ENCODE measurements around the gene ADPRM. TPM values are rescaled to one million over a fixed set of nuclear protein-coding genes. Genes with fewer than 3 reads are reported as not detected.
"Not testable (repeated sequence)": the region's sequence is repeated elsewhere in the genome, so short reads cannot be mapped to it uniquely, and the experiment has no call there.

Gene ADPRM
- total RNA-seq, 2 donors from 2014 or later = 6.8 to 8.9 TPM

GRCh38 chr17:10727192-10727591 lies 29.8 kb downstream of the ADPRM start:
- peaks cover 4% of the 10 kb centered on the region for H3K4me1 Mint-ChIP-seq
- Histone ChIP-seq H3K27me3 (ENCODE audit: control insufficient read depth, insufficient read depth, low read length, poor library complexity, severe bottlenecking) (no peaks in the 10 kb centered on the region), H3K27ac (ENCODE audit: low read depth, low read length) (no peak overlapping the region), H3K9ac (ENCODE audit: extremely low read depth, low read length, poor library complexity, severe bottlenecking) (no peak overlapping the region), H3K36me3 (ENCODE audit: control insufficient read depth, insufficient read depth, low read length) (no peaks in the 10 kb centered on the region), H3K9me3 (ENCODE audit: control insufficient read depth, low read length) (no peaks in the 10 kb centered on the region), H3K4me3 (ENCODE audit: low read length) (no peak overlapping the region), H3K4me1 (ENCODE audit: control insufficient read depth, insufficient read depth, low read length) (no peaks in the 10 kb centered on the region)
- no peak for DNase-seq
- H3K9me3 Mint-ChIP-seq = no peaks in the 10 kb centered on the region
- H3K27ac Mint-ChIP-seq = no peak overlapping the region
- no peak overlapping the region for H3K4me3 Mint-ChIP-seq
- peaks cover 8% of the 10 kb centered on the region for H3K36me3 Mint-ChIP-seq (ENCODE audit: low read depth)
- H3K27me3 Mint-ChIP-seq (ENCODE audit: insufficient read depth) = peaks cover 3% of the 10 kb centered on the region
- TF ChIP-seq, protein P1, sequence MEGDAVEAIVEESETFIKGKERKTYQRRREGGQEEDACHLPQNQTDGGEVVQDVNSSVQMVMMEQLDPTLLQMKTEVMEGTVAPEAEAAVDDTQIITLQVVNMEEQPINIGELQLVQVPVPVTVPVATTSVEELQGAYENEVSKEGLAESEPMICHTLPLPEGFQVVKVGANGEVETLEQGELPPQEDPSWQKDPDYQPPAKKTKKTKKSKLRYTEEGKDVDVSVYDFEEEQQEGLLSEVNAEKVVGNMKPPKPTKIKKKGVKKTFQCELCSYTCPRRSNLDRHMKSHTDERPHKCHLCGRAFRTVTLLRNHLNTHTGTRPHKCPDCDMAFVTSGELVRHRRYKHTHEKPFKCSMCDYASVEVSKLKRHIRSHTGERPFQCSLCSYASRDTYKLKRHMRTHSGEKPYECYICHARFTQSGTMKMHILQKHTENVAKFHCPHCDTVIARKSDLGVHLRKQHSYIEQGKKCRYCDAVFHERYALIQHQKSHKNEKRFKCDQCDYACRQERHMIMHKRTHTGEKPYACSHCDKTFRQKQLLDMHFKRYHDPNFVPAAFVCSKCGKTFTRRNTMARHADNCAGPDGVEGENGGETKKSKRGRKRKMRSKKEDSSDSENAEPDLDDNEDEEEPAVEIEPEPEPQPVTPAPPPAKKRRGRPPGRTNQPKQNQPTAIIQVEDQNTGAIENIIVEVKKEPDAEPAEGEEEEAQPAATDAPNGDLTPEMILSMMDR (conservative IDR thresholded peaks at IDR 0.05) = no peak
- WGBS, 2 experiments (ENCODE audit: insufficient coverage in 1 of 2, insufficient read length in 1 of 2) = 86 to 91% methylated on average over 1 to 5 of the region's 5 CpGs

GRCh38 chr17:10728331-10728892 lies 31.0 kb downstream of the ADPRM start:
- peaks cover 3% of the 10 kb centered on the region for H3K27me3 Mint-ChIP-seq (ENCODE audit: insufficient read depth)
- H3K4me3 Mint-ChIP-seq = no peak overlapping the region
- no peaks in the 10 kb centered on the region for H3K9me3 ChIP-seq (ENCODE audit: control insufficient read depth, low read length)
- H3K4me1 ChIP-seq (ENCODE audit: control insufficient read depth, insufficient read depth, low read length) = no peaks in the 10 kb centered on the region
- H3K9me3 Mint-ChIP-seq = no peaks in the 10 kb centered on the region
- H3K9ac ChIP-seq (ENCODE audit: extremely low read depth, low read length, poor library complexity, severe bottlenecking) = no peak overlapping the region
- no peaks in the 10 kb centered on the region for H3K36me3 ChIP-seq (ENCODE audit: control insufficient read depth, insufficient read depth, low read length)
- 91 to 95% methylated on average over 8 to 10 of the region's 10 CpGs for WGBS, 2 experiments (ENCODE audit: insufficient coverage in 1 of 2, insufficient read length in 1 of 2)
- peaks cover 4% of the 10 kb centered on the region for H3K4me1 Mint-ChIP-seq
- TF ChIP-seq, protein P1 (conservative IDR thresholded peaks at IDR 0.05) = no peak
- H3K27me3 ChIP-seq (ENCODE audit: control insufficient read depth, insufficient read depth, low read length, poor library complexity, severe bottlenecking) = no peaks in the 10 kb centered on the region
- H3K36me3 Mint-ChIP-seq (ENCODE audit: low read depth) = no peaks in the 10 kb centered on the region
- no peak overlapping the region for H3K27ac Mint-ChIP-seq
- no peak for DNase-seq
- no peak overlapping the region for H3K27ac ChIP-seq (ENCODE audit: low read depth, low read length)
- no peak overlapping the region for H3K4me3 ChIP-seq (ENCODE audit: low read length)

GRCh38 chr17:10729334-10730193 lies 32.2 kb downstream of the ADPRM start, which contains the start of gene TMEM220:
TSS of gene TMEM220 (minus strand) at chr17:10730023. CDS start at chr17:10729851, 172 bp downstream.
- peaks cover 3% of the 10 kb centered on the region for H3K27me3 Mint-ChIP-seq (ENCODE audit: insufficient read depth)
- Histone ChIP-seq H3K27ac (ENCODE audit: low read depth, low read length) (no peak within 1 kb of the TSS), H3K27me3 (ENCODE audit: control insufficient read depth, insufficient read depth, low read length, poor library complexity, severe bottlenecking) (no peaks in the 10 kb centered on the region), H3K4me1 (ENCODE audit: control insufficient read depth, insufficient read depth, low read length) (no peaks in the 10 kb centered on the region), H3K36me3 (ENCODE audit: control insufficient read depth, insufficient read depth, low read length) (no peaks in the 10 kb centered on the region), H3K4me3 (ENCODE audit: low read length) (peak within 1 kb of the TSS; percentile 83), H3K9me3 (ENCODE audit: control insufficient read depth, low read length) (no peaks in the 10 kb centered on the region), H3K9ac (ENCODE audit: extremely low read depth, low read length, poor library complexity, severe bottlenecking) (peak within 1 kb of the TSS; percentile 53)
- H3K36me3 Mint-ChIP-seq (ENCODE audit: low read depth) = no peaks in the 10 kb centered on the region
- peak within 1 kb of the TSS; percentile 95 for H3K27ac Mint-ChIP-seq
- H3K9me3 Mint-ChIP-seq = no peaks in the 10 kb centered on the region
- DNase-seq = peak; percentile 96
- H3K4me1 Mint-ChIP-seq = peaks cover 4% of the 10 kb centered on the region
- 10 to 29% methylated on average over 23 to 76 of the region's 79 CpGs for WGBS, 2 experiments (ENCODE audit: insufficient coverage in 1 of 2, insufficient read length in 1 of 2)
- peak within 1 kb of the TSS; percentile 77 for H3K4me3 Mint-ChIP-seq
- TF ChIP-seq, protein P1 (conservative IDR thresholded peaks at IDR 0.05) = no peak

- Histone ChIP-seq H3K4me3 (ENCODE audit: low read length) (peak overlapping the region; percentile 83), H3K9ac (ENCODE audit: extremely low read depth, low read length, poor library complexity, severe bottlenecking) (peak overlapping the region; percentile 53)
- H3K36me3 ChIP-seq (ENCODE audit: control insufficient read depth, insufficient read depth, low read length); H3K4me1 ChIP-seq (ENCODE audit: control insufficient read depth, insufficient read depth, low read length); H3K36me3 Mint-ChIP-seq (ENCODE audit: low read depth); H3K9me3 ChIP-seq (ENCODE audit: control insufficient read depth, low read length); H3K9me3 Mint-ChIP-seq; H3K27me3 Mint-ChIP-seq (ENCODE audit: insufficient read depth); H3K27ac ChIP-seq (ENCODE audit: low read depth, low read length); H3K27me3 ChIP-seq (ENCODE audit: control insufficient read depth, insufficient read depth, low read length, poor library complexity, severe bottlenecking); H3K4me1 Mint-ChIP-seq: not testable (repeated sequence)
- Mint-ChIP-seq H3K4me3 (peak overlapping the region; percentile 77), H3K27ac (peak overlapping the region; percentile 95)
- DNase-seq = peak; percentile 46
- 21 to 24% methylated on average over 6 to 15 of the region's 15 CpGs for WGBS, 2 experiments (ENCODE audit: insufficient coverage in 1 of 2, insufficient read length in 1 of 2)
Measured at GRCh38 chr17:10730247-10730646, 32.9 kb downstream of the ADPRM start.

Measured in endodermal cell (in vitro differentiated cells).